Left ventricle myocardium inferior (tissue), 1 donor: ENCODE data around the gene EMX1. TPM values are rescaled to one million over a fixed set of nuclear protein-coding genes. Genes with fewer than 3 reads are reported as not detected.

Experiments used
- DNase-seq: peaks from one replicate; pipeline ENCODE4 v3.0.0-alpha.2; 2020
- H3K27ac ChIP-seq: fragments of 200-600 bp; replicated peaks from 2 replicates; pipeline ENCODE4 v1.8.0; 2021
- H3K27me3 ChIP-seq: fragments of 200-600 bp; 2 replicates; pipeline ENCODE4 v1.8.0; 2021; ENCODE audit warnings: low read depth
- H3K36me3 ChIP-seq: fragments of 200-600 bp; 2 replicates; pipeline ENCODE4 v1.8.0; 2021
- H3K4me1 ChIP-seq: fragments of 200-600 bp; 2 replicates; pipeline ENCODE4 v1.8.0; 2021
- H3K4me3 ChIP-seq: fragments of 200-600 bp; 2 replicates; pipeline ENCODE4 v1.8.0; 2021; ENCODE audit warnings: mild to moderate bottlenecking, moderate library complexity
- H3K9me3 ChIP-seq: fragments of 200-600 bp; replicated peaks from 2 replicates; pipeline ENCODE4 v1.8.0; 2021
- intact Hi-C: fragments of 100-400 bp; cut with micrococcal nuclease; formaldehyde crosslinking; loops from one replicate; pipeline ENCODE4 v1.11.0; 2022
- total RNA-seq: library from RNA; stranded (reverse); fragmentation: NEBNext Ultra II Directional; extraction: Animal tissue kit (Norgen Biotek cat#: 25700); gene quantifications from one replicate; pipeline ENCODE4 v1.2.1, GENCODE V29; 2021
- TF ChIP-seq, protein P1 (sequence below): fragments of 200-600 bp; IDR thresholded peaks from 2 replicates; pipeline ENCODE4 v1.8.0; 2021; ENCODE audit warnings: antibody characterized with exemption, mild to moderate bottlenecking, borderline replicate concordance
- donor health status: DM: no; HTN: yes; CAD: no; lungs with severe emphysema.

The EMX1 gene
- total RNA-seq, 1 donor from 2014 or later: not detected

DNA sequence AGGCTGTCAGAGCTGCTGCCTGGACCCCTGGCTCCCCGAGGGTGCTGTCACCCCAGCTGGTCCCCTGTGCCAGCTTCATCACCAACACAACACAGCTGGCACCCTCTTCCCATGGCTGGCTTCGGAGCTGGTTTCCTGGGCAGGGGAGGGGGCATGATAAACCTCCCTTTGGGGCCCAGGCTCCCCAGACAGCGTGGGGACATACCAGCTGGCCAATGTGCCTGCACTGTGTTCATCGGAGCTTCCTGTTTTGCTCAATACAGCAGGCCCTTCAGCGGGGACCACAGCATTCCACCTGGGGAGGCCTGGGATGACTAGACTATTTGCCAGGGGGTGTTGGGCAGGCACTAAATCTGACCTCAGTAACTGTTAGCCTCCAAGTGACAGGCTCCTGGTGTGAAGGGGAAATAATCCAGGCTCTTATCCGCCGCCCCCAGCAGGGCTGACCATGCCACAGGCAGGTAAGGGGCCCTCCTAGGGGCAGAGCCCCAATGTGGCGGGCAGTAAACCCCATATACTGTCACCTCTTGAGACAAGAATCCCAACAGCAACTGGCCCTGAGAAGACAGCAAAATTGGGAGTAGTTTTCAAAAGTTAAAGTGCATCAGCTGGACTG, 44.6 kb downstream of the EMX1 start:
- Histone ChIP-seq H3K27me3 (no peaks in the 10 kb centered on the region), H3K27ac (no peak overlapping the region), H3K9me3 (no peaks in the 10 kb centered on the region), H3K4me3 (no peak overlapping the region), H3K36me3 (peaks cover 23% of the 10 kb centered on the region), H3K4me1 (no peaks in the 10 kb centered on the region)
- DNase-seq: no peak
- TF ChIP-seq, protein P1, sequence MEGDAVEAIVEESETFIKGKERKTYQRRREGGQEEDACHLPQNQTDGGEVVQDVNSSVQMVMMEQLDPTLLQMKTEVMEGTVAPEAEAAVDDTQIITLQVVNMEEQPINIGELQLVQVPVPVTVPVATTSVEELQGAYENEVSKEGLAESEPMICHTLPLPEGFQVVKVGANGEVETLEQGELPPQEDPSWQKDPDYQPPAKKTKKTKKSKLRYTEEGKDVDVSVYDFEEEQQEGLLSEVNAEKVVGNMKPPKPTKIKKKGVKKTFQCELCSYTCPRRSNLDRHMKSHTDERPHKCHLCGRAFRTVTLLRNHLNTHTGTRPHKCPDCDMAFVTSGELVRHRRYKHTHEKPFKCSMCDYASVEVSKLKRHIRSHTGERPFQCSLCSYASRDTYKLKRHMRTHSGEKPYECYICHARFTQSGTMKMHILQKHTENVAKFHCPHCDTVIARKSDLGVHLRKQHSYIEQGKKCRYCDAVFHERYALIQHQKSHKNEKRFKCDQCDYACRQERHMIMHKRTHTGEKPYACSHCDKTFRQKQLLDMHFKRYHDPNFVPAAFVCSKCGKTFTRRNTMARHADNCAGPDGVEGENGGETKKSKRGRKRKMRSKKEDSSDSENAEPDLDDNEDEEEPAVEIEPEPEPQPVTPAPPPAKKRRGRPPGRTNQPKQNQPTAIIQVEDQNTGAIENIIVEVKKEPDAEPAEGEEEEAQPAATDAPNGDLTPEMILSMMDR: no peak
- intact Hi-C loops: no loop called here

DNA sequence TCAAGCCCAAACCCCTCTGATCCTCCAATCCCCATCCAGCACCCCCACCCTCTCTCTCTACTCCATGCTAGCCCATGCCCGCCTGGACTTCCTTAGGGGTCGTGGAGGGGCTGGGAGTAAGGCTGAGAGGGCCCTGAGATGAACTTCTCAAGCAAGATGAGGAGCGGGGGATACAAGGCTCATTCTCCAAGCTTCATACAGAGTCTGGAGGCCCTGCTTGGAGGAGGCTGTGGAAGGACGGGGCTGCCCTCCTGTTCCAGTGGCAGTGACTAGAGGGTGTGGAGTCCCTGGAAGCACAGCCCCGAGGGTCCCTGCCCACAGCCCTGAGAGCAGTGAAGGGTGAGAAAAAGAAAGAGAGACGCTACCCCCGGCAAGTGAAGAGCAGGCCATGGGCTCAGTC, 45.6 kb downstream of the EMX1 start:
- H3K9me3 ChIP-seq: no peaks in the 10 kb centered on the region

DNA sequence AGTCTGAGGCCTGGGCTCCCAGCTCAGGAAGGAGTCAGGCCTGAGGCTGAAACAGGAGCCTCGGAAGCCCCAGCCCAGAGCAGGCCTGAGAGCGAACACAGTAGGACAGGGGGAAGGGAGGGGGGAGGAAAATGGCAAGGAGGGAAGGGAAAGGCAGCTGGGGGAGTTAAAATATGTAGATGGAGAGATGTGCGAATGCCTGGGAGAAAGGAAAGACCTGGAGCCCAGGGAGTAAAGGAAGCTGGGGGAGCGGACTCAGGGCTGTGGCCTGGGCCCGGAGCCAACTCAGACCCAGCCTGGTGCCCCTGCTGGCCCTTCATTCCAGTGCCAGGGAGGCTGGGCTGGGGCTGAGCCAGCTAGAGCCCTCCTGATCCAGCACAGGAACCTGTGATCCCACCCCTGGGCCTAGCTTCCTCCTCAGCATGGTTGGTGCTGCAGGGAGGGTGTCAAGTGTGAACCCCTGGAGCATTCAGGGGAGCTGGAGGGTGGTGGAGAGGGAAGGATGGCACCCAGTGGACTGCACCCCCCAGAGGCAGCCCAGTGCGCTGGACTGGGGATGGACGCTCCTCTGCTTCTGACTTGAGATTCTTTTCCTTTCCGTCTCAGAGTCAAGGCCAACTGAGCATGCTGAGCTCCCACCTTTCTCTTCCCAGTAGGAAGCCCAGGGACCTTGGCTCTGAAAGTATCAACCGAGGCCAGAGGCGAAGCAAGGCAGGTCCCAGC, 46.3 kb downstream of the EMX1 start:
- H3K36me3 ChIP-seq: peaks cover 29% of the 10 kb centered on the region
- DNase-seq: no peak
- no peaks in the 10 kb centered on the region for H3K27me3 ChIP-seq
- no peaks in the 10 kb centered on the region for H3K9me3 ChIP-seq
- H3K4me1 ChIP-seq: no peaks in the 10 kb centered on the region
- H3K4me3 ChIP-seq: no peak overlapping the region
- TF ChIP-seq, protein P1: no peak
- no peak overlapping the region for H3K27ac ChIP-seq
- intact Hi-C loops: no loop called here

More for the DNA sequence above, 45.6 kb downstream of the EMX1 start:
- intact Hi-C loops: no loop called here
- Histone ChIP-seq H3K4me1 (no peaks in the 10 kb centered on the region), H3K4me3 (no peak overlapping the region), H3K27me3 (no peaks in the 10 kb centered on the region), H3K36me3 (peaks cover 29% of the 10 kb centered on the region), H3K27ac (no peak overlapping the region)
- TF ChIP-seq, protein P1: no peak
- DNase-seq: no peak

DNA sequence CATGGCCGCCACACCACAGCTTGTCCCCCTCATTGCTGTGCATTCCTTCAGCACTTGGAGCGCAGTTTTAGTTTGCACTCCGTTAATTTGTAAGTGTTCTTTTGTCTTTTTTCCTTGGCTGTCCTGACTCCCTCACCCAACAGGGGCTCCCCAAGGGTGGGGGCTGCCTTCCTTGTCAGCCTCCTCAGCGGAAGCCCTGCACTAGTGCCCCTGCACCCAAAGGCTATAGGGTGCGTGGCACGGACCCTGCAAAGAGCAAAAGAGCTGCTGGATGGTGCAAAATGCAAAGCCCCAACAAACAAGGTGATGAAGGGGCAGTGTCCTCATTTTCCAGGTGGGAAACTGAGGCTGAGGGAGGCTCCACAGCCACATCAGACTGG, 46.8 kb downstream of the EMX1 start:
- DNase-seq: no peak
- H3K4me1 ChIP-seq: no peaks in the 10 kb centered on the region
- TF ChIP-seq, protein P1: no peak
- peaks cover 27% of the 10 kb centered on the region for H3K36me3 ChIP-seq
- no peaks in the 10 kb centered on the region for H3K27me3 ChIP-seq
- intact Hi-C loops: no loop called here
- H3K4me3 ChIP-seq: no peak overlapping the region
- no peaks in the 10 kb centered on the region for H3K9me3 ChIP-seq
- no peak overlapping the region for H3K27ac ChIP-seq

DNA sequence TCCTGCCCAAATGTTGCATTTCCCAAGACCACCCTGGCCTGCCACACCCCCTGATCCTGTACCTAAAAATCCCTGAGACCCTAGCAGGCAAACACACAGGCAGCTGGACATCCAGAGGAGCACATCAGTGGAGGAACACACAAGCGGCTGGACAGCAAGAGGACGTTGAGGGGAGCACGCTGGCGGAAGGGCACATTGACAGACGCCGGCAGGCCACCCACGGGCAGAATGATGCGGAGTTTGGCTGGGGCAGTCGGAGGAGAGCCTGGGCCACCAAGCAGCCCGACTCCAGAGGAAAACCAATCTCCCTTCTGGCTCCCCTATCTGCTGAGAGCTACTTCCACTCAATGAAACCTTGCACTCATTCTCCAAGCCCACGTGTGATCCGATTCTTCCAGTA, 47.7 kb downstream of the EMX1 start:
- Histone ChIP-seq H3K9me3 (no peaks in the 10 kb centered on the region), H3K27ac (no peak overlapping the region), H3K36me3 (peaks cover 24% of the 10 kb centered on the region), H3K4me1 (no peaks in the 10 kb centered on the region), H3K27me3 (no peaks in the 10 kb centered on the region), H3K4me3 (no peak overlapping the region)
- intact Hi-C loops: no loop called here
- TF ChIP-seq, protein P1: no peak
- DNase-seq: no peak
